GM19351 (cell line): ENCODE data around the gene MINPP1.

Experiments used
- ATAC-seq: cut with Tn5 transposase; IDR thresholded peaks from one replicate; pipeline ENCODE4 v1.9.1; 2021; ENCODE audit warnings: mild to moderate bottlenecking, moderate library complexity; ENCODE audit not compliant: unreplicated experiment

The MINPP1 gene

GRCh38 chr10:87519582-87519981, 14.9 kb downstream of the MINPP1 start:
- peak; percentile 82 for ATAC-seq

DNA sequence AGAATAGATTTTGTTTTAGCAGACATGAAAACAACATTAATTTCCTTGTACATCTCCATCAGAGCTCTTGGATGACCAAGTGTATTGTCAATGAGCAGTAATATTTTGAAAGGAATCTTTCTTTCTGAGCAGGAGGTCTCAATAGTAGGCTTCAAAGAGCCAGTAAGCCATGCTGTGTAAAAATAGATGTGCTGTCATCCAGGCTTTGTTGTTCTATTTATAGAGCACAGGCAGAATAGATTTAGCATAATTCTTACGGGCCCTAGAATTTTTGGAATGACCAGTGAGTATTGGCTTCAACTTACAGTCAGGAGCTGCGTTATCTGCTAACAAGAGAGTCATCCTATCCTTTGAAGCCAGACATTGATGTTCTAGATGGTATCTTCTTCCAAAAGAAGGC, 19.0 kb downstream of the MINPP1 start:
- ATAC-seq: no peak

DNA sequence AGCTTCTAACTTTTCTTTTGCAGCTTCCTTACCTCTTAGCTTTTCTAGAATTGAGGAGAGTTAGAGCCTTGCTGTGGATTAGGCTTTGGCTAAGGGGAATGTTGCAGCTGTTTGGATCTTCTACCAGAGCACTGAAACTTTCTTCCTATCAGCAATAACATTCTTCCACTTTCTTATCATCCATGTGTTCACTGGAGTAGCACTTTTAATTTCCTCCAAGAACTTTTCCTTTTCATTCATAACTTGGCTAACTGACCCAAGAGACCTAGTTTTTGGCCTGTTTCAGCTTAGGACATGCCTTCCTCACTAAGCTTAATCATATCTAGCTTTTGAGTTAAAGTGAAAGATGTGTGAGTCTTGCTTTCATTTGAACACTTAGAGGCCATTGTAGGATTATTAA, 19.6 kb downstream of the MINPP1 start:
- no peak for ATAC-seq

DNA sequence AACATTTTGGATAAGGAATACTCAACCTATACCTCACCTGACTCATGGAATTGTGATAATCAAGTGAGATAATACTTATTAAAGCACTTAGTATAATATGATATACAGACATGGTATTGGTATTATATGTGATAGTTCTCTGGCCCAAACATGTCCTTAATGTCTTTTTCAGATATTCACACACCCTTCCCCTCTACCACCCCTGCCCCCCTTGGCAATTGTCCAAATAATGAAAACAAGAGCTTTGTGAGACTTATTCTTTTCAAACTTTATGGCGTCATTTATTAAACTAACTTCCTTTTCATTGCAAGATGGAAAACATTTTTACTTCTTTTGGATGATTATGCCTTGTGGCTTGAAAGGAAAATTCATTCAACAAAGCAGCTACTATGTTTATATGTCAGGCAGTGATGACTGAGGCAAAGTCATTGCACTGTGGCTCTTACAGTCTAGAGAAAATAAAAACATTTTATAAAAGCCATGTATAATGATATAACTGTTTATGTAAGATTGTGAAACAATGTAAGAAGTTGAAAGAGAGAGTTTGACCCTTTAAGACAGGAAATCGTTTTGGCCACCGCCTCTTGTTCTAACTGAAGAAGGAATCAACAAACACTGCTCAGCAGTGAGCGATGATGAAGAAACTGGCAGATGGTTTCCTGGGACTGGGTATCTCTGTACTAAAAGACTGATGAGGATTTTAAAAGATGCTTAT, 27.4 kb downstream of the MINPP1 start:
- ATAC-seq: no peak

- no peak for ATAC-seq
Observed at GRCh38 chr10:87532696-87533095, 28.0 kb downstream of the MINPP1 start.

- peak; percentile 71 for ATAC-seq
Observed at GRCh38 chr10:87534173-87534858, 29.6 kb downstream of the MINPP1 start.

GRCh38 chr10:87538092-87539015, 33.7 kb downstream of the MINPP1 start:
- no peak for ATAC-seq

GRCh38 chr10:87541114-87541513, 36.4 kb downstream of the MINPP1 start:
- ATAC-seq: no peak

DNA sequence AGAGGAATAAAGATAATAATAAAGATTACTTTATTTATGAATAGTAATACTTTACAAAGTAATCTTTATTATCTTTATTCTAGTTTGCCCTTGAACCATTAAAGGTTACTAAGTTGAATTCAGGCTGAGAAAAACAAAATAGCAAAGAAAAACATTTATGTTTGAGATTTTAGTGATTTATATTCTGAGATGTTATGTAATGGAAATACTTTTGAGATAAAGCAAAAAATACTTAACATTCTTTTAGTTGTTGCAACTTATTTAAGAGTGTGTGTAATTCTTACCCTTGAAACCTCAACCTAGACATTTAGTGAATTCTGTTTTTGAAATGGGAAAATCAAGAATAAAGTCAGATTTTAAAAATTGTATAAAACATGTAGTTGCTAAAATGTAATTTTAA, 40.0 kb downstream of the MINPP1 start:
- no peak for ATAC-seq

DNA sequence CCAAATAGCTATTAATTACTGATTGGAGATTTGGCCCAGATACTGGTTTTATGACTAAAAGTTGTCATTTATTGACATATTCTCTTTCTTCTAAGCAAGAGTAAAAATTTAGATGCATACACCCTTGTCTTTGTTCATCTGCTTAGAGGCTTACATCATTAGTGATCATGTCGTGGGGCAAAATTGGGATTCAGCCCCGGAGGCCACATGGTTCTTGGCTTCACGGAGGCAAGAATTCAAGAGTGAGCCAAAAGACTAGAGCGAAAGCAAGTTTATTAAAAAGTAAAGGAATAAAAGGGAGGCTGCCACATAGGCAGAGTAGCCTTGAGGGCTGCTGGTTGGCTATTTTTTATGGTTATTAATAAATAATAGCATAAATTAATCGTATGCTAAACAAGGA, 41.1 kb downstream of the MINPP1 start:
- no peak for ATAC-seq

- ATAC-seq: no peak
Observed at GRCh38 chr10:87546210-87546609, 41.5 kb downstream of the MINPP1 start.

DNA sequence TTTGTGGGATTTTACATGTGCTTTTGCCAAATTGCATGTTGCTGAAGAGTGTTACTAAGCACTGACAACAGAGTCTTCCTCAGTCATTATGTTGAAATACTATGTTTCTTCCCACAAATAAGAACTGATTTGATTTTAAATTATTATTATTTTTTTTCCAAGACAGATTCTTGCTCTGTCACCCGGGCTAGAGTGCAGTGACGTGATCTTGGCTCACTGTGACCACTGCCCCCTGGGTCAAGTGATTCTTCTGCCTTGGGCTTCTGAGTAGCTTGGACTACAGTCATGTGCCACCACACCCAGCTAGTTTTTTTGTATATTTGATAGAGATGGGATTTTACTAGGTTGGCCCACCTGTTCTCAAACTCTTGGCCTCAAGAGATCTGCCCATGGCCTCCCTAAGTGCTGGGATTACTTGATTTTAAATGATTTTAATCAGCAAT, 42.3 kb downstream of the MINPP1 start:
- ATAC-seq: no peak

DNA sequence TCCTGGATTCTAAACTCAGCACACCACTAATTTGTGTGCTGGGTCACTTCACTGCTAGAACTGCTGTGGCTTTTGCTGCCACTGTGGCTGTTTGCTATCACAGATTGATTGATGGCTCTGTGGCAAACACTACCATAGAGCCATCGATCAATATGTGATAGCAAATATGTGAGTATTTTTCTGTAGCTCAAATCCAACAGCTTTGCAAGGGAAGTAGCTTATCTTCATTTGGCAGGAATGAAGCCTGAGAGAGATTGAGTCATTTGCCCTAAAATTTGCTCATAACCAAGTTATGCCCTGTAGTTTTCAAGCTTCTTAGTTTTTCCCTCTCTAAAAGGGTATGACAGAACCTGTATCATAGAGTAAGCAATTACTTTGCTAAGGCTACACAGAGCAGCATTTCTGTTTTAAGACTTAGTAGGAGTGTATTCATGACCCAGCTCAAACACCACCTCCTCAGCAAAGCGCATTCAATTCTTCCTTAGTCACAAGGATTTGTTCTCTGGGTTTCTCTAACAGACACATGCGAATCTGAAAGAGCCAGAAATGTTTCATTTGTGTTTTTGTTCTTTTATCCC, 43.1 kb downstream of the MINPP1 start:
- ATAC-seq: no peak

DNA sequence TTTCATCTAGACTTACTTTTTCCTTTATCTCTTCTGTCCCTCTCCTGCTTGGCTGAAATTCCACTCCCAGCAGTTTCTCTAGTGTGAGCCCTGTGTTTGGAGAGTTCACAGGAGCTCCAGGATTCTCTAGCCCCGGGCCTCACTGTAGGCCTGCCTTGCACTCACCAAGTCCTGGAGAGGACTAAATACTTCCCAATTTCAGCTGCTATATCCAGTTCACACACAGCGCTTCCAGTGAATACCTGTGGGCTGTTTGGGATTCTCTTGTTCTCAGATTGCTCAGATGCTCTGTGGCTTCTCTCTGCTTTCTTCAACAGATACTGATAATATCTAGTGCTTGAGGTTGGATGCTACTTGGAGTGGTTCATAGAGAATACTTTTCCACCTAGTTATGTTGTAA, 46.0 kb downstream of the MINPP1 start:
- no peak for ATAC-seq

DNA sequence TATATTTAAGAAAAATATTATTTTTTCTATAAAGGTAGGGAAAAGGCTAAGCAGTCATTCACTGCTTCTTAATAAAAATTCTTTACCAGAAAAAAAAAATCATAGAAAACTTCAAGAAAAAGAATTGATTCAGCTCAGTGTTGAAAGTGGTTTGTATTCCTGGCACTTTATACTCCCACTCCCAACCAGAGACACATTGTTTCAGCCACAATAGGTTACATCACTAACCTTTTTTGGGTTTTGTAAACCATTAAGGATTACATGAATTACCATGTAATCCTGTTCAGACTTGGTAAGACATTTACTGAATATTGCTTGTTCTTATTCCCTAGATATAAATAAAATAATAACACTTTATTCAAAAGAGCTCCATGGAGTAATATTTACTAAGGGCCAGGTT, 46.6 kb downstream of the MINPP1 start:
- no peak for ATAC-seq

GRCh38 chr10:87552248-87552929, 47.7 kb downstream of the MINPP1 start:
- no peak for ATAC-seq

DNA sequence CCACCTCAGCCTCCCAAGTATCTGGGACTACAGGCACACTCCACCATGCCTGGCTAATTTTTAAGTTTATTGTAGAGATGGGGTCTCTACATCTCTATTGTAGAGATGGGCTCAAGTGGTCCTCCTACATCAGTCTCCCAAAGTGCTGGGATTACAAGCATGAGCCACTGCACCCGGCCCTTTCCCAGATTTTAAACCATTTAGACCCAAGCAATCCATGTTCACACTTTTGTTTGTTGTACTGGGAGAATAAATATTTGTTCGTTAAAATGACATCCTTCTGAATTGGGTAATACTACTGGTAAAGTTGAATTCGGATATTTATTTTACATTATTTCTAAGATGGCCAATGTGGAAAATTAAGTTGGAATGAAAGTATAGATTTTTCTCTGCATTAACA, 52.7 kb downstream of the MINPP1 start:
- no peak for ATAC-seq

DNA sequence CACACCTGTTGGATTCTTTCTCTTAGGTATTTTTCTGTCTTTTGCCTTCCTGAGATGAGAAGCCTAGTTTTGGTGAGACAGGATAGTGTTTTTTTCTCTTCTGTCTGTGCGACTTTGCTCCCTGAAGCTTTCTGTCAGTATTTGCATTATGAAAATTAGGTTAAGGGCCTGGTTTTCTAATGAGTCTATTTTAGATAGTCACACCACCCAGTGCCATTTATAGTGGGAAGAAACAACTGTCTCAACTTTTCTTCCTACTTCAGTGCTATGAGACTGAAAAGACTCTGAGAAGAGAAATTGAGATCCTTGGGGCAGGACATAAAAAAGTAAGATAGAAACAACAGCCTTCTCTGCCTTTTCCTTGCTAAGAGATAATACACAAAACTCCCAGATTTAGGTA, 53.6 kb downstream of the MINPP1 start:
- ATAC-seq: no peak

- ATAC-seq: no peak
Observed at GRCh38 chr10:87559392-87559791, 54.7 kb downstream of the MINPP1 start.

DNA sequence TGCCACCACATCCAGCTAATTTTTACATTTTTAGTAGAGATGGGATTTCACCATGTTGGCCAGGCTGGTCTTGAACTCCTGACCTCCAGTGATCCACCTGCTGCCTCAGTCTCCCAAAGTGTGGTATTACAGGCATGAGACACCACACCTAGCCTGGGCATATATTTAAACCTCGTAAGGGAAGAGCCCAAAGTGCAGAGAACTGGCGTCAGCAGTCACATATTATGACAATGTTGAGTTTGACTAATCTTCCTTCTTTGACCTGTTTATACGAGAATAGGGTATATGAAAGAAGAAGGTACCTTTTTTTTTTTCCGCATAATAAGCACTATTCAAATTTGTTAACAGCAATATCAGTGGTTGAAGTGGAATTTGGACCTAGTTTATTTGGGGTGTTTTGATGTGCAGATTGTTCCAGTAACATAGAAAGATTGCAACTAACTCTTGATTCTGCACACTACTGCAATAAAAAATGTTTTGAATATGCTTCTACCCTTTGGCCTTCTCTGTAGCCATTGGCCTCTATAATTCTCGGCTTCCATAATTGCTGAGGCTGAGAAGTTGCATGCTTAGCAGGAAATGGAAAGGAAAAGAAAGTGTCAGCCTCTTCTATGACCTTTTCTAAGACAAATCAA, 55.9 kb downstream of the MINPP1 start:
- ATAC-seq: no peak
